Activated B cell treated with CpG ODN at 0.5 μM for 24 hours (primary cell): ENCODE measurements around the gene MUC12. TPM values are rescaled to one million over a fixed set of nuclear protein-coding genes. Genes with fewer than 3 reads are reported as not detected.
"Not testable (repeated sequence)": the region's sequence is repeated elsewhere in the genome, so short reads cannot be mapped to it uniquely, and the experiment has no call there.

ENCODE experiments used
- ATAC-seq: fragments of 200-7000 bp; cut with Tn5 transposase; one replicate; pipeline ENCODE4 v1.10.0; 2021; ENCODE audit warnings: low read depth, mild to moderate bottlenecking, moderate library complexity
- CTCF ChIA-PET: fragments of 350-600 bp; sonication (Branson Sonifier 250); formaldehyde crosslinking; loops from one replicate; lab custom pipeline; 2021; ENCODE audit warnings: antibody characterized with exemption; lab: Charles Lee
- POLR2A ChIA-PET: fragments of 350-600 bp; sonication (Branson Sonifier 250); formaldehyde crosslinking; loops from one replicate; lab custom pipeline; 2021; ENCODE audit warnings: antibody characterized with exemption; lab: Charles Lee
- DNase-seq: peaks from one replicate; pipeline ENCODE4 v3.0.0; 2022
- H3K27ac Mint-ChIP-seq: one replicate; pipeline ENCODE4 v1.8.0; 2020; ENCODE audit warnings: mixed read lengths
- H3K27me3 Mint-ChIP-seq: one replicate; pipeline ENCODE4 v1.8.0; 2021; ENCODE audit warnings: mixed read lengths
- H3K36me3 Mint-ChIP-seq: one replicate; pipeline ENCODE4 v1.8.0; 2021; ENCODE audit warnings: low read depth, mixed read lengths
- H3K4me1 Mint-ChIP-seq: one replicate; pipeline ENCODE4 v1.8.0; 2021; ENCODE audit warnings: mixed read lengths
- H3K4me3 Mint-ChIP-seq: one replicate; pipeline ENCODE4 v1.8.0; 2020; ENCODE audit warnings: mild to moderate bottlenecking, mixed read lengths
- H3K9me3 Mint-ChIP-seq: one replicate; pipeline ENCODE4 v1.8.0; 2020; ENCODE audit warnings: mixed read lengths
- intact Hi-C: fragments of 100-400 bp; cut with micrococcal nuclease; formaldehyde crosslinking; loops from one replicate; pipeline ENCODE4 v1.15.1; 2024
- total RNA-seq: library from RNA; stranded (reverse); gene quantifications from 2 replicates; pipeline ENCODE4 v1.2.3, GENCODE V29; 2022
- TF ChIP-seq, protein P1 (sequence below): fragments of 200-600 bp; IDR thresholded peaks from one replicate; pipeline ENCODE4 v1.8.0; 2022; ENCODE audit warnings: antibody characterized with exemption, mild to moderate bottlenecking

Gene MUC12
- total RNA-seq, 1 donor from 2014 or later: not detected

DNA sequence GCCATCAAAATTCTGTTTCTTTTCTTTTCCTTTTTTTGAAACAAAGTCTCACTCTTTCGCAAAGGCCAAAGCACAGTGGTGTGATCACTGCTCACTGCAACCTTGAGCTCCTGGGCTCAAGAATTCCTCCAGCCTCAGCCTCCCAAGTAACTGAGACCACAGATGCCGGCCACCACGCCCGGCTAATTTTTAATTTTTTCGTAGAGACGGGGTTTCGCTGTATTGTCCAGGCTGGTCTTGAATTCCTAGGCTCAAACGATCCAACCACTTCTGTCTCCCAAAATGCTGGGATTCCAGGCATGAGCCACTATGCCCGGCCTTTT is 90.2 kb downstream of the MUC12 start:
- no peak for DNase-seq
- Mint-ChIP-seq H3K27ac (no peak overlapping the region), H3K27me3 (peaks cover 37% of the 10 kb centered on the region), H3K4me1 (no peaks in the 10 kb centered on the region), H3K9me3 (no peaks in the 10 kb centered on the region), H3K36me3 (no peaks in the 10 kb centered on the region), H3K4me3 (no peak overlapping the region)
- POLR2A ChIA-PET: interaction anchor here (0.6 kb wide), 1 partner anchor 162 kb away, joined by 3 read pairs; no protein-coding TSS in a partner anchor
- CTCF ChIA-PET: interaction anchor here (1.2 to 2.2 kb wide), 5 partner anchors 159 to 354 kb away, joined by 4 to 24 read pairs (median 12); partner anchors contain the start of genes POP7 and UFSP1
- intact Hi-C loops: loop anchor here (1.0 to 5.0 kb wide), 6 partner anchors 18 to 447 kb away; partner anchors contain the start of gene MOSPD3
- TF ChIP-seq, protein P1, sequence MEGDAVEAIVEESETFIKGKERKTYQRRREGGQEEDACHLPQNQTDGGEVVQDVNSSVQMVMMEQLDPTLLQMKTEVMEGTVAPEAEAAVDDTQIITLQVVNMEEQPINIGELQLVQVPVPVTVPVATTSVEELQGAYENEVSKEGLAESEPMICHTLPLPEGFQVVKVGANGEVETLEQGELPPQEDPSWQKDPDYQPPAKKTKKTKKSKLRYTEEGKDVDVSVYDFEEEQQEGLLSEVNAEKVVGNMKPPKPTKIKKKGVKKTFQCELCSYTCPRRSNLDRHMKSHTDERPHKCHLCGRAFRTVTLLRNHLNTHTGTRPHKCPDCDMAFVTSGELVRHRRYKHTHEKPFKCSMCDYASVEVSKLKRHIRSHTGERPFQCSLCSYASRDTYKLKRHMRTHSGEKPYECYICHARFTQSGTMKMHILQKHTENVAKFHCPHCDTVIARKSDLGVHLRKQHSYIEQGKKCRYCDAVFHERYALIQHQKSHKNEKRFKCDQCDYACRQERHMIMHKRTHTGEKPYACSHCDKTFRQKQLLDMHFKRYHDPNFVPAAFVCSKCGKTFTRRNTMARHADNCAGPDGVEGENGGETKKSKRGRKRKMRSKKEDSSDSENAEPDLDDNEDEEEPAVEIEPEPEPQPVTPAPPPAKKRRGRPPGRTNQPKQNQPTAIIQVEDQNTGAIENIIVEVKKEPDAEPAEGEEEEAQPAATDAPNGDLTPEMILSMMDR: no peak
- no peak for ATAC-seq

DNA sequence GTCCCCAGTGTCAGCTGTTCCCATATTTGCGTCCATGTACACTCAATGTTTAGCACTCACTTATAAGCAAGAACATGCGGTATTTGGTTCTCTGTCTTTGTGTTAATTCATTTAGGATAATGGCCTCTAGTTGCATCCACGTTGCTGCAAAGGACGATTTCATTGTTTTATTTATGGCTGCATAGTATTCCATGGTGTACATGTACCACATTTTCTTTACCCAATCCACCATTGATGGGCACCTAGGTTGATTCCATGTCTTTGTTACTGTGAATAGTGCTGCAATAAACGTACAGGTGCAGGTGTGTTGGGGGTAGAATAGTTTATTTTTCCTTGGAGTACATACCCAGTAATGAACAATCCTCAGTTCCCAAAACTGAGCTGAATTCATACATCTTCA is 91.6 kb downstream of the MUC12 start:
- ATAC-seq: no peak
- intact Hi-C loops: no loop called here
- H3K4me3 Mint-ChIP-seq: no peak overlapping the region
- no peaks in the 10 kb centered on the region for H3K36me3 Mint-ChIP-seq
- DNase-seq: no peak
- H3K9me3 Mint-ChIP-seq: no peaks in the 10 kb centered on the region
- TF ChIP-seq, protein P1: no peak
- POLR2A ChIA-PET: no interaction called here
- CTCF ChIA-PET: interaction anchor here (1.0 kb wide), 1 partner anchor 167 kb away, joined by 3 read pairs; no protein-coding TSS in a partner anchor
- peaks cover 44% of the 10 kb centered on the region for H3K27me3 Mint-ChIP-seq
- no peaks in the 10 kb centered on the region for H3K4me1 Mint-ChIP-seq
- no peak overlapping the region for H3K27ac Mint-ChIP-seq

DNA sequence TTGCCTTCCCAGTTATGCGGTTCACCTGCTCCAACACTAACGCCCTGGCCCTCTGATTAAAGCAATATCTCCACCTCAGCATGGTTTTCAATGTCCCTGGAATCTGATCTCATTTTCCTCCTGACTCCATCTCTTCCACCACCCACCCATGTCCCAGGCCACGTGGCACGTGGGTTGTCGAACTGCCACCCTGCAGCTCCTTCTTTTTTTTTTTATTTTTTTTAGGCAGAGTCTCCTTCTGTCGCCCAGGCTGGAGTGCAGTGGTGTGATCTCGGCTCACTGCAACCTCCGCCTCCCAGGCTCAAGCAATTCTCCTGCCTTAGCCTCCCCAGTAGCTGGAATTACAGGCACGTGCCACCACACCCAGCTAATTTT is 94.8 kb downstream of the MUC12 start:
- ATAC-seq, intact Hi-C loops, DNase-seq, H3K9me3 Mint-ChIP-seq, POLR2A ChIA-PET, CTCF ChIA-PET, H3K4me3 Mint-ChIP-seq, H3K4me1 Mint-ChIP-seq, H3K36me3 Mint-ChIP-seq, H3K27ac Mint-ChIP-seq: not testable (repeated sequence)
- peaks cover 37% of the 10 kb centered on the region for H3K27me3 Mint-ChIP-seq

DNA sequence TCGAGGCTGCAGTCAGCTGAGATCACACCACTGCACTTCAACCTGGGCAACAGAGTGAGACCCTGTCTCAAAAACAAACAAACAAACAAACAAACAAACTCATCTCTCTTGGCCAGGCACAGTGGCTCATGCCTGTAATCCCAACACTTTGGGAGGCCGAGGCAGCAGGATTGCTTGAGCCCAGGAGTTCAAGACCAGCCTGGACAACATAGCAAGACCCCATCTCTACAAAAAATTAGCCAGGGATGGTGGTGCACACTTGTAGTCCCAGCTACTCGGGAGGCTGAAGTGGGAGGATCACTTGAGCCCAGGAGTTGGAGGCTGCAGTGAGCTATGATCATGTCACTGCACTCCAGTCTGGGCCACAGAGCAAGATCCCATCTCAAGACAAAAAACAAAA is 95.8 kb downstream of the MUC12 start:
- DNase-seq, POLR2A ChIA-PET, CTCF ChIA-PET, intact Hi-C loops, H3K27ac Mint-ChIP-seq, ATAC-seq, H3K4me1 Mint-ChIP-seq, H3K36me3 Mint-ChIP-seq, H3K9me3 Mint-ChIP-seq, H3K4me3 Mint-ChIP-seq: not testable (repeated sequence)
- H3K27me3 Mint-ChIP-seq: peaks cover 33% of the 10 kb centered on the region

DNA sequence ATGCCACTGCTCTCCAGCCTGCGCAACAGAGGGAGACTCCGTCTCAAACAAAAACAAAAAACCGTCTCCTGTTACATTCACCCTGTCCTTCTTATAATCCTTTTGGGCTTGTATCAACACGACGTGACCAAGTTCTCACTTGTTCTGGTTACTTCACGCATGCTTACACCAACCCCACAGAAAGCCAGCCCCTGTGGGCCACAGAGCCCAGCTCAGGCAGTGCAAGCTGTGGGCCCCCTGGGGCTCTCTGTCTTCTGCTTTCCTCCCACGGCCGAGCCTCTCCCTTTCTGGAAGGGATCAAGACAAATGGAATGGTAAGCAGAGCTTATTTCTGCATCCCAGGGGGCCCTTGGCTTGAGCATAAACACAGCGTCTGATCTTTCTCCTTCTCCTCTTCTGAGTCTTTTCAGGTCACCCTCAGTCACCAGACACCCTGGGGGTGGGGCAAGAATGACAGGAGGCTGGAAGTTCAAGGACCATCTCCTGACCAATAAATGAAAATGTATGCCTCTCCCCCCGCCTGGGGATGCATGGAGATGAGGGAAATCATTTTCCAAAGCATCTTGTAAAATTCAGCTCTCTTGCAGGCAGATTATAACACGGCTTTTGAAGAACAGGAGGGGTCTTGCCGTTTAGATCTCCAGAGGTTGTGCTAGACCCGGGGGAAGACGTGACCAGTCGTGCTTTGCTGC is 96.9 kb downstream of the MUC12 start:
- Mint-ChIP-seq H3K27me3 (peaks cover 29% of the 10 kb centered on the region), H3K4me3 (no peak overlapping the region), H3K27ac (no peak overlapping the region), H3K36me3 (no peaks in the 10 kb centered on the region), H3K4me1 (no peaks in the 10 kb centered on the region), H3K9me3 (no peaks in the 10 kb centered on the region)
- ATAC-seq (no peak), DNase-seq (no peak)
- POLR2A ChIA-PET: no interaction called here
- CTCF ChIA-PET: no interaction called here
- intact Hi-C loops: no loop called here
- TF ChIP-seq, protein P1: no peak

DNA sequence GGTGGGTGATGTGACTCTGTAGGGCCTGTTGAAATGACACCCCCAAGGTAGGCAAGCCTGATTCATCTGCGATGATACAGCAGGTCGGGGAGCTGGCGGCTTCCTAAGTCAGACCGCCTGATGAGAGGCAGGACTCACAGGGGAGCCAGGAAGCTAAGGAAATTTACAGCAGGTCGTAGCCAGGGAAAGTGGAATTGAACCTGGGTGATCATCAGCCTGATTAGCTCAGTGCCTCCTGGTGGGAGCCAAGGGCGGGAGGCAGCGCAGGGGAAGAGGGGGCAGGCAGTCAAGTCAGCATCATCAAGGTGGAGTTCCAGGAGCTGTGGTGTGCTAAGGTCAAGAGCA is 97.4 kb downstream of the MUC12 start:
- peaks cover 27% of the 10 kb centered on the region for H3K27me3 Mint-ChIP-seq

More for the DNA sequence above, 97.4 kb downstream of the MUC12 start:
- H3K27ac Mint-ChIP-seq: no peak overlapping the region
- no peaks in the 10 kb centered on the region for H3K36me3 Mint-ChIP-seq
- no peak for DNase-seq
- ATAC-seq: no peak
- ChIA-PET CTCF (no interaction called here), POLR2A (no interaction called here)
- H3K4me1 Mint-ChIP-seq: no peaks in the 10 kb centered on the region
- no peaks in the 10 kb centered on the region for H3K9me3 Mint-ChIP-seq
- TF ChIP-seq, protein P1: no peak
- H3K4me3 Mint-ChIP-seq: no peak overlapping the region
- intact Hi-C loops: no loop called here
